ENCODE results near the gene STPG1.

STPG1 gene

DNA sequence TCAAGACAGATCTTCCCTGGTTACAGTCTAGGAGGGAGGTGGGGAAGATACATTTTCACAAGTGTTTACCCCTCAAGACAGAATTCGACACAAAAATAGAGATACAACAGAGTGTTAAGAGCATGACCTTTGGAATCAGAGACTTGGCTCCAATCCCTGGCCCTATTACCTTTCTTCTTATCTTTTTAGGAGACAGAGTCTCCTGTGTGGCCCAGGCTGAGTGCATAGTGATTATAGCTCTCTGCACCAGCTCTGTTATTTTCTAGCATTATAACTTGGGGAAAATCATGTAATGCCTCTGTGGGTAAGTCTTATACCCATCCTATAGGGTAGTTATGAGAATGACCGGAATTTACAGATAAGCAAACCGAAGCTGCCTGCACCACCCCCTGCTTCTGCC lies 11.9 kb upstream of the STPG1 start:
- Histone ChIP-seq H3K27me3 (ENCODE audit: insufficient read depth, low read length, poor library complexity) (no peaks in the 10 kb centered on the region), H4K20me1 (ENCODE audit: insufficient read depth, low read length) (no peaks in the 10 kb centered on the region), H3K27ac (ENCODE audit: low read length) (no peak overlapping the region), H3K4me2 (ENCODE audit: insufficient read depth, low read length) (no peak overlapping the region), H3K4me1 (ENCODE audit: insufficient read depth, low read length) (no peaks in the 10 kb centered on the region), H2AFZ (ENCODE audit: low read depth, low read length) (no peak overlapping the region), H3K79me2 (ENCODE audit: insufficient read depth, low read length) (no peaks in the 10 kb centered on the region), H3K9me3 (ENCODE audit: insufficient read depth, low read length, severe bottlenecking) (no peaks in the 10 kb centered on the region), H3K36me3 (ENCODE audit: insufficient read depth, low read length) (peaks cover 7% of the 10 kb centered on the region; the same call in 1 of the 2 replicates), H3K9ac (ENCODE audit: low read depth, low read length) (no peak overlapping the region), H3K4me3 (ENCODE audit: low read depth in 1 of 2, low read length in 2 of 2) (no peak overlapping the region)
- TF ChIP-seq EZH2 (IDR thresholded peaks at IDR 0.05; ENCODE audit: borderline replicate concordance, low read depth, low read length, severe bottlenecking), result no peak
- no peak for TF ChIP-seq CTCF (IDR thresholded peaks at IDR 0.05; ENCODE audit: borderline replicate concordance, extremely low read depth, low read length, poor library complexity, severe bottlenecking)
- no peak for DNase-seq
- ATAC-seq (ENCODE audit: insufficient read depth, low read depth), result no peak

DNA sequence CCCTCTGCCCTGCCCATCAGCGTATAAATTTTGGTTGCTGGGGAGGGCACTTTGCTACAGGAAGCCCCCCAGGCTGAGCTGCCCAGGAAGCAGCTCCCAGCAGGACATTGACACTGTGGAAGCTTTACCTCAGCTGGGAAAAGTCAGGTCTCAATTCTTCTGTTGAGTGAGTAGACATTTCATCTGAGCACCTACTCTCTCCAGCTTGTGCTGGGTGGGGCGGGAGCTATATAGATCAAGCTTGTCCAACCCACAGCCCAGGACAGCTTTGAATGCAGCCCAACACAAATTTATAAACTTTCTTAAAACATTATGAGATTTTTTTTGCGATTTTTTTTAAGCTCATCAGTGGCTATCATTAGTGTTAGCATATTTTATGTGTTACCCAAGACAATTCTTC lies 11.4 kb upstream of the STPG1 start:
- Histone ChIP-seq H3K4me3 (ENCODE audit: low read depth in 1 of 2, low read length in 2 of 2) (no peak overlapping the region), H3K36me3 (ENCODE audit: insufficient read depth, low read length) (peaks cover 7% of the 10 kb centered on the region; the same call in 1 of the 2 replicates), H3K79me2 (ENCODE audit: insufficient read depth, low read length) (no peaks in the 10 kb centered on the region), H3K4me2 (ENCODE audit: insufficient read depth, low read length) (no peak overlapping the region), H3K4me1 (ENCODE audit: insufficient read depth, low read length) (no peaks in the 10 kb centered on the region), H3K9ac (ENCODE audit: low read depth, low read length) (no peak overlapping the region), H4K20me1 (ENCODE audit: insufficient read depth, low read length) (no peaks in the 10 kb centered on the region), H3K27ac (ENCODE audit: low read length) (no peak overlapping the region), H3K9me3 (ENCODE audit: insufficient read depth, low read length, severe bottlenecking) (no peaks in the 10 kb centered on the region), H3K27me3 (ENCODE audit: insufficient read depth, low read length, poor library complexity) (no peaks in the 10 kb centered on the region), H2AFZ (ENCODE audit: low read depth, low read length) (no peak overlapping the region)
- ATAC-seq (ENCODE audit: insufficient read depth, low read depth), result no peak
- no peak for DNase-seq
- TF ChIP-seq EZH2 (IDR thresholded peaks at IDR 0.05; ENCODE audit: borderline replicate concordance, low read depth, low read length, severe bottlenecking), result no peak
- TF ChIP-seq CTCF (IDR thresholded peaks at IDR 0.05; ENCODE audit: borderline replicate concordance, extremely low read depth, low read length, poor library complexity, severe bottlenecking), result no peak

GRCh38 chr1:24424207-24424606 lies 10.6 kb upstream of the STPG1 start:
- Histone ChIP-seq H4K20me1 (ENCODE audit: insufficient read depth, low read length) (no peaks in the 10 kb centered on the region), H3K36me3 (ENCODE audit: insufficient read depth, low read length) (peaks cover 14% of the 10 kb centered on the region; the same call in 1 of the 2 replicates), H3K9me3 (ENCODE audit: insufficient read depth, low read length, severe bottlenecking) (no peaks in the 10 kb centered on the region), H3K9ac (ENCODE audit: low read depth, low read length) (no peak overlapping the region), H3K4me2 (ENCODE audit: insufficient read depth, low read length) (no peak overlapping the region), H2AFZ (ENCODE audit: low read depth, low read length) (no peak overlapping the region), H3K27me3 (ENCODE audit: insufficient read depth, low read length, poor library complexity) (no peaks in the 10 kb centered on the region), H3K27ac (ENCODE audit: low read length) (no peak overlapping the region), H3K4me3 (ENCODE audit: low read depth in 1 of 2, low read length in 2 of 2) (no peak overlapping the region), H3K79me2 (ENCODE audit: insufficient read depth, low read length) (no peaks in the 10 kb centered on the region), H3K4me1 (ENCODE audit: insufficient read depth, low read length) (no peaks in the 10 kb centered on the region)
- ATAC-seq (ENCODE audit: insufficient read depth, low read depth), result no peak
- DNase-seq, result no peak
- TF ChIP-seq EZH2 (IDR thresholded peaks at IDR 0.05; ENCODE audit: borderline replicate concordance, low read depth, low read length, severe bottlenecking), result no peak
- TF ChIP-seq CTCF (IDR thresholded peaks at IDR 0.05; ENCODE audit: borderline replicate concordance, extremely low read depth, low read length, poor library complexity, severe bottlenecking), result no peak

DNA sequence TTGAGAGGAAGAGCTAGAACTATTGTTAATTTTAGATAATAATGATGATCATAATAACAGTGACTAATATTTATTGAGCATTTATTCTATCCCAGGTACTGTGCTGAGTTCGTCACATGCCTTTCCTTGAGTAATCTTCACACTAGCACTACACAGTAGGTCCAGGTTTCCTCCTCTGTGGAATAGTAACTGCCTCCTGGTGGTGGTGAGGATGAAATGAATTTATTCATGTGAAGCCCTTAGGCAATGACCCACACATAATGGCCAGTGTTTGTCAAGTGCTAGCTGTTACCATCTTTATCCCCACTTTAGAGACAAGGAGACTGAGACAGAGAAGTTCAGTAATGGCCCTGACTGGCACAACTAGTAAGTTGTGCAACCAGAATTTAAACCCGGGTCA lies 7.9 kb upstream of the STPG1 start:
- Histone ChIP-seq H3K27ac (ENCODE audit: low read length) (no peak overlapping the region), H3K4me3 (ENCODE audit: low read depth in 1 of 2, low read length in 2 of 2) (no peak overlapping the region), H3K9me3 (ENCODE audit: insufficient read depth, low read length, severe bottlenecking) (no peaks in the 10 kb centered on the region), H4K20me1 (ENCODE audit: insufficient read depth, low read length) (no peaks in the 10 kb centered on the region), H3K79me2 (ENCODE audit: insufficient read depth, low read length) (peaks cover 3% of the 10 kb centered on the region; the same call in 1 of the 2 replicates), H3K4me2 (ENCODE audit: insufficient read depth, low read length) (no peak overlapping the region), H3K4me1 (ENCODE audit: insufficient read depth, low read length) (peaks cover 13% of the 10 kb centered on the region), H3K36me3 (ENCODE audit: insufficient read depth, low read length) (peaks cover 15% of the 10 kb centered on the region; the same call in 1 of the 2 replicates), H2AFZ (ENCODE audit: low read depth, low read length) (no peak overlapping the region), H3K27me3 (ENCODE audit: insufficient read depth, low read length, poor library complexity) (no peaks in the 10 kb centered on the region), H3K9ac (ENCODE audit: low read depth, low read length) (no peak overlapping the region)
- TF ChIP-seq CTCF (IDR thresholded peaks at IDR 0.05; ENCODE audit: borderline replicate concordance, extremely low read depth, low read length, poor library complexity, severe bottlenecking) (no peak), EZH2 (IDR thresholded peaks at IDR 0.05; ENCODE audit: borderline replicate concordance, low read depth, low read length, severe bottlenecking) (no peak)
- no peak for ATAC-seq (ENCODE audit: insufficient read depth, low read depth)
- DNase-seq, result no peak
